Aorta (tissue), 5 donors: Measurements from ENCODE around the gene SLC35F3. TPM values are rescaled to one million over a fixed set of nuclear protein-coding genes. Genes with fewer than 3 reads are reported as not detected.
A peak's percentile ranks its signal among the peaks of the same experiment; 100 is the strongest.

Source experiments
- ATAC-seq: fragments of 200-7000 bp; cut with Tn5 transposase; one replicate; pipeline ENCODE4 v1.9.1; 2022; ENCODE audit warnings: moderate library complexity; ENCODE audit not compliant: low FRiP score
- DNase-seq, 2 donors: peaks; one replicate each; pipeline ENCODE4 v3.0.0-alpha.2; 2020
- H3K27ac ChIP-seq, 2 donors: one replicate each; pipeline ENCODE4 v1.5.1; 2013; ENCODE audit warnings: low read length in 2 of 2, mild to moderate bottlenecking in 2 of 2, moderate library complexity in 2 of 2, control low read depth in 1 of 2, inconsistent platforms in 1 of 2, low read depth in 1 of 2
- H3K27me3 ChIP-seq, 2 donors: one replicate each; pipeline ENCODE4 v1.6.1; 2013; ENCODE audit warnings: control low read depth in 1 of 2, low read length in 1 of 2, mild to moderate bottlenecking in 1 of 2, moderate library complexity in 1 of 2; ENCODE audit not compliant: insufficient read depth in 2 of 2, control insufficient read depth in 1 of 2
- H3K36me3 ChIP-seq, 2 donors: one replicate each; pipeline ENCODE4 v1.6.1; 2013; ENCODE audit warnings: control low read depth in 1 of 2, low read length in 1 of 2, mild to moderate bottlenecking in 1 of 2; ENCODE audit not compliant: insufficient read depth in 2 of 2, control insufficient read depth in 1 of 2
- H3K4me1 ChIP-seq, 2 donors: one replicate each; pipeline ENCODE4 v1.6.1; 2013; ENCODE audit warnings: low read length in 2 of 2, control low read depth in 1 of 2, mild to moderate bottlenecking in 1 of 2, moderate library complexity in 1 of 2; ENCODE audit not compliant: insufficient read depth in 2 of 2, control insufficient read depth in 1 of 2
- H3K4me3 ChIP-seq, 2 donors: one replicate each; pipeline ENCODE4 v1.5.1; 2013; ENCODE audit warnings: low read length in 2 of 2, control low read depth in 1 of 2, mild to moderate bottlenecking in 1 of 2
- H3K9me3 ChIP-seq: one replicate; pipeline ENCODE4 v1.6.1; 2013; ENCODE audit warnings: mild to moderate bottlenecking, low read length; ENCODE audit not compliant: control insufficient read depth
- WGBS, 2 donors: extraction: QIAGEN DNeasy Blood & Tissue Kit; methylation state at CpG; one replicate each; pipeline ENCODE4 v1.1.7; 2013; 5-methylcytosine and 5-hydroxymethylcytosine counted together
- intact Hi-C, 2 donors: fragments of 100-400 bp; cut with DNase I; formaldehyde crosslinking; loops; one replicate each; pipeline versions ENCODE4 v1.14.2 to v1.15.0; 2022
- long read RNA-seq, 2 donors: library from polyadenylated mRNA; unstranded; transcript quantifications; one replicate each; pipeline ENCODE4 v2.0.0, GENCODE V29; 2020 to 2021
- polyA plus RNA-seq, 2 donors: library from polyadenylated mRNA; stranded (reverse); fragments of 200-250 nt; gene quantifications; one replicate each; pipeline ENCODE4 v1.2.3, GENCODE V29; 2013
- total RNA-seq, 2 donors: library from RNA; stranded (reverse); fragmentation: NEBNext Ultra II Directional; extraction: Animal tissue kit (Norgen Biotek cat#: 25700); gene quantifications; one replicate each; pipeline ENCODE4 v1.2.1, GENCODE V29; 2021
- donor health status: healthy with polysubstance abuse.
- donor health status: Bipolar disorder and iron deficiency.
- donor health status: DM: no; HTN: no; CAD: no.
- donor health status: DM: no; HTN: no; CAD: no.
- donor health status: DM: yes; HTN: yes; CAD: no.

SLC35F3 gene
- total RNA-seq (under 1 TPM in 1 of 2 donors, not detected in 1; 0.12 TPM), polyA plus RNA-seq (not detected)
- long read RNA-seq, donor 1: 0 reads
- long read RNA-seq, donor 2, partial matches to known transcripts: 0 of 1 reads
- long read RNA-seq, donor 2, other reads (novel, unspliced or antisense): 1 of 1 reads

GRCh38 chr1:233904633-233905415, at the start of gene SLC35F3:
SLC35F3 (plus strand) TSS chr1:233904676.
- Histone ChIP-seq H3K36me3 (no peaks in the 10 kb centered on the region), H3K4me1 (no peaks in the 10 kb centered on the region), H3K27me3 (no peaks in the 10 kb centered on the region), H3K9me3 (no peaks in the 10 kb centered on the region), H3K4me3 (peak within 1 kb of the TSS in 1 of 2 donors; percentile 6), H3K27ac (no peak within 1 kb of the TSS)
- ATAC-seq: peak; percentile 57
- WGBS, 2 donors: 0 to 1% methylated on average over 38 to 101 of the region's 101 CpGs
- DNase-seq: peak in 1 of 2 donors; percentile 38
- intact Hi-C loops: no loop called here

GRCh38 chr1:233859446-233859845, 45.0 kb upstream of the SLC35F3 start:
- 82 to 83% methylated on average over 4 of the region's 4 CpGs for WGBS, 2 donors
- Histone ChIP-seq H3K36me3 (no peaks in the 10 kb centered on the region), H3K27me3 (peaks cover 0 to 1% of the 10 kb centered on the region in 2 donors), H3K4me1 (no peaks in the 10 kb centered on the region), H3K9me3 (no peaks in the 10 kb centered on the region), H3K27ac (no peak overlapping the region), H3K4me3 (no peak overlapping the region)
- intact Hi-C loops: no loop called here
- DNase-seq (no peak), ATAC-seq (no peak)

GRCh38 chr1:233863901-233864545, 40.5 kb upstream of the SLC35F3 start:
- no peak overlapping the region for H3K4me3 ChIP-seq
- intact Hi-C loops: no loop called here
- DNase-seq: no peak
- H3K27me3 ChIP-seq: peaks cover 0 to 1% of the 10 kb centered on the region in 2 donors
- no peak overlapping the region for H3K27ac ChIP-seq
- H3K4me1 ChIP-seq: no peaks in the 10 kb centered on the region
- WGBS, 2 donors: 34% methylated on average over 3 of the region's 3 CpGs
- ATAC-seq: no peak
- no peaks in the 10 kb centered on the region for H3K36me3 ChIP-seq
- H3K9me3 ChIP-seq: peaks cover 5% of the 10 kb centered on the region

GRCh38 chr1:233864578-233864977, 39.9 kb upstream of the SLC35F3 start:
- Histone ChIP-seq H3K27me3 (peaks cover 0 to 1% of the 10 kb centered on the region in 2 donors), H3K9me3 (peaks cover 5% of the 10 kb centered on the region), H3K4me1 (no peaks in the 10 kb centered on the region), H3K36me3 (no peaks in the 10 kb centered on the region), H3K4me3 (no peak overlapping the region), H3K27ac (no peak overlapping the region)
- DNase-seq (no peak), ATAC-seq (no peak)
- WGBS, 2 donors: 86% methylated on average over 2 of the region's 2 CpGs
- intact Hi-C loops: no loop called here

- H3K4me3 ChIP-seq: no peak overlapping the region
- intact Hi-C loops: no loop called here
- H3K36me3 ChIP-seq: no peaks in the 10 kb centered on the region
- 62 to 86% methylated on average over 2 of the region's 2 CpGs for WGBS, 2 donors
- H3K4me1 ChIP-seq: no peaks in the 10 kb centered on the region
- no peak overlapping the region for H3K27ac ChIP-seq
- H3K9me3 ChIP-seq: peaks cover 5% of the 10 kb centered on the region
- DNase-seq (no peak), ATAC-seq (no peak)
- H3K27me3 ChIP-seq: peaks cover 0 to 1% of the 10 kb centered on the region in 2 donors
Measured at GRCh38 chr1:233865216-233865615, 39.3 kb upstream of the SLC35F3 start.

- no peak overlapping the region for H3K4me3 ChIP-seq
- DNase-seq (no peak), ATAC-seq (no peak)
- peaks cover 0 to 1% of the 10 kb centered on the region in 2 donors for H3K27me3 ChIP-seq
- H3K9me3 ChIP-seq: peaks cover 5% of the 10 kb centered on the region
- no peaks in the 10 kb centered on the region for H3K4me1 ChIP-seq
- no peak overlapping the region for H3K27ac ChIP-seq
- 92 to 100% methylated on average over 1 of the region's 1 CpG for WGBS, 2 donors
- H3K36me3 ChIP-seq: no peaks in the 10 kb centered on the region
- intact Hi-C loops: no loop called here
Measured at GRCh38 chr1:233865902-233866301, 38.6 kb upstream of the SLC35F3 start.

- no peak overlapping the region for H3K4me3 ChIP-seq
- H3K9me3 ChIP-seq: peaks cover 5% of the 10 kb centered on the region
- no peaks in the 10 kb centered on the region for H3K36me3 ChIP-seq
- 56 to 59% methylated on average over 2 of the region's 2 CpGs for WGBS, 2 donors
- H3K27me3 ChIP-seq: peaks cover 0 to 1% of the 10 kb centered on the region in 2 donors
- no peak overlapping the region for H3K27ac ChIP-seq
- no peak for ATAC-seq
- no peak for DNase-seq
- intact Hi-C loops: no loop called here
- no peaks in the 10 kb centered on the region for H3K4me1 ChIP-seq
Measured at GRCh38 chr1:233867028-233867427, 37.4 kb upstream of the SLC35F3 start.

- no peaks in the 10 kb centered on the region for H3K36me3 ChIP-seq
- no peak overlapping the region for H3K4me3 ChIP-seq
- WGBS, 2 donors: 53 to 55% methylated on average over 2 of the region's 2 CpGs
- DNase-seq: no peak
- peaks cover 0 to 1% of the 10 kb centered on the region in 2 donors for H3K27me3 ChIP-seq
- no peak overlapping the region for H3K27ac ChIP-seq
- H3K4me1 ChIP-seq: no peaks in the 10 kb centered on the region
- intact Hi-C loops: no loop called here
- ATAC-seq: no peak
- peaks cover 5% of the 10 kb centered on the region for H3K9me3 ChIP-seq
Measured at GRCh38 chr1:233868461-233868860, 36.0 kb upstream of the SLC35F3 start.

- no peak for ATAC-seq
- intact Hi-C loops: no loop called here
Measured at GRCh38 chr1:233869680-233870079, 34.8 kb upstream of the SLC35F3 start.

More at GRCh38 chr1:233869680-233870079, 34.8 kb upstream of the SLC35F3 start:
- Histone ChIP-seq H3K27me3 (no peaks in the 10 kb centered on the region), H3K9me3 (peaks cover 5% of the 10 kb centered on the region), H3K36me3 (no peaks in the 10 kb centered on the region), H3K4me1 (no peaks in the 10 kb centered on the region), H3K27ac (no peak overlapping the region), H3K4me3 (no peak overlapping the region)
- no peak for DNase-seq
